A549 treated with AZD2906 at 1 μM for 4 hours (cell line): ENCODE data around the gene FBXL5. TPM values are rescaled to one million over a fixed set of nuclear protein-coding genes. Genes with fewer than 3 reads are reported as not detected.

Experiments
- total RNA-seq: library from RNA; stranded (reverse); fragments of 200-300 nt; extraction: Qiagen RNA extraction; gene quantifications from 5 replicates; pipeline ENCODE4 v1.2.3, GENCODE V29; 2022

Gene FBXL5, protein sequence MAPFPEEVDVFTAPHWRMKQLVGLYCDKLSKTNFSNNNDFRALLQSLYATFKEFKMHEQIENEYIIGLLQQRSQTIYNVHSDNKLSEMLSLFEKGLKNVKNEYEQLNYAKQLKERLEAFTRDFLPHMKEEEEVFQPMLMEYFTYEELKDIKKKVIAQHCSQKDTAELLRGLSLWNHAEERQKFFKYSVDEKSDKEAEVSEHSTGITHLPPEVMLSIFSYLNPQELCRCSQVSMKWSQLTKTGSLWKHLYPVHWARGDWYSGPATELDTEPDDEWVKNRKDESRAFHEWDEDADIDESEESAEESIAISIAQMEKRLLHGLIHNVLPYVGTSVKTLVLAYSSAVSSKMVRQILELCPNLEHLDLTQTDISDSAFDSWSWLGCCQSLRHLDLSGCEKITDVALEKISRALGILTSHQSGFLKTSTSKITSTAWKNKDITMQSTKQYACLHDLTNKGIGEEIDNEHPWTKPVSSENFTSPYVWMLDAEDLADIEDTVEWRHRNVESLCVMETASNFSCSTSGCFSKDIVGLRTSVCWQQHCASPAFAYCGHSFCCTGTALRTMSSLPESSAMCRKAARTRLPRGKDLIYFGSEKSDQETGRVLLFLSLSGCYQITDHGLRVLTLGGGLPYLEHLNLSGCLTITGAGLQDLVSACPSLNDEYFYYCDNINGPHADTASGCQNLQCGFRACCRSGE
- total RNA-seq, result 27.2 to 33.4 TPM (median 28.2 TPM) in 5 replicates

GRCh38 chr4:15655223-15656037, at the start of gene FBXL5:
Gene FBXL5 (minus strand): TSS chr4:15655357. CDS start chr4:15655287, 70 bp downstream.

DNA sequence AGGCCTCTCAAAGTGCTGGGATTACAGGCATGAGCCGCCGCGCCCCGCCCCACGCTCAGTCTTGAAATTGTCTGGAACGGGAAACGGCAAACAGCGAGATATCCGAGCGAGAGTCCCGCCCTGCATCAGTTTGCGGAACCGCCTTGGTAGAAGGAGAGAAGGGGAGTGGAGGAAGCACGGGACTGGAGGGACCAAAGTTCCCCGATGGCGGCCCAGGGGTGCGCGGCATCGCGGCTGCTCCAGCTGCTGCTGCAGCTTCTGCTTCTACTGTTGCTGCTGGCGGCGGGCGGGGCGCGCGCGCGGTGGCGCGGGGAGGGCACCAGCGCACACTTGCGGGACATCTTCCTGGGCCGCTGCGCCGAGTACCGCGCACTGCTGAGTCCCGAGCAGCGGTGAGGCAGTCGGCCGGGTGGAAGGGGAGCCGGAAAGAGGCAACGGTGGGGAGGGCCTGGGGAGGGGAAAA, 47.8 kb upstream of the FBXL5 start, which contains the start of gene BST1:
Gene BST1, plus strand, starts transcription at position 125 of the 463 bp plus-strand sequence. Its CDS starts 80 bp downstream, at position 205.

DNA sequence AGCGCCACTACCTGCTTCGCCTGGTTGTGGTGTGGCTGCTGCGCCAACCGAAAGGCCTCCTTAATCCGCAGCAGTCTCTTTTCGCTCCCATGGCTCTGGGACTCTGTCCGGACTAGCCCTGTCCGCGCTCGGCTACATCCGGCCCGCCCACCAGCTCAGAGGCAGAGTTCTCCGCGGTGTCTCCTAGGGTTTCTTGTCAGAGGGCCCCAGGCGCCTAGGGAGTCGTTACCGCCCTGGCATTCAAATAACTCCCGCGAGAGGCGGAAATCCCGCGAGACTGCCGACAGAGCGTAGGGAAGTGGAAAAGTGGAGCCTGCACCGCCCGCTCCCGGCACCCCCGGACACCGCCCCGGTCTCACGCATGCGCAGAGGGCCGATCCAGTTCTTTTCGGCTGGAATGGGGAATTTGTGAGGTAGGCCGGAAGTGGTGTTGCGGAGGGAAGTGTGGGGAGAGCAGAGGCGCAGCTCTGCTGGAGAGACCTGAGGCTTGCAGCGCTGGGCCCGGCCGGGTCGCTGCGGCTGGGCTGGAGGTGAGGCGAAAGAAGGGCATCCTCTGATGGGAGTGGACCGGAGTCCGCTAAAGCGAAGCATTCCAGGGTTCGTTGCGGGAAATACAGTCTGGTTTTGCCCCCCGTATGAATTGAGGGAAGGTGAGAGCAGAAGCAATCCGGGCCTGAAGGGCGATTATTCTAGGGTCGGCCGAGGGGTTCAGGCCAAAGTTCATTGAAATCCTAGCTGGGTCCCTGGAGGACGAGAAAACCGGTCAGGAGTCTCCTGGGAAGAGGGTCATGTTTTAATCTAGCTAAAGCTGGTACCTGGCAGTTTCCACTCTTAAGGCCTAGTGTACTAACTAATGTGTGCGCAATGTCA, 26.4 kb upstream of the FBXL5 start, which contains the start of gene FAM200B:
Gene FAM200B, plus strand, starts transcription at position 456 of the 870 bp plus-strand sequence. CDS start 5,151 bp downstream, outside the sequence.

Other genes with a start within 250 kb of the FBXL5 start
- gene C1QTNF7, start 227.3 kb downstream of the FBXL5 start, total RNA-seq, result not detected in 5 replicates
- 11.3 to 14.0 TPM (median 12.1 TPM) in 5 replicates for gene CC2D2A, start 185.5 kb downstream of the FBXL5 start, total RNA-seq
- 23.8 to 29.3 TPM (median 25.1 TPM) in 5 replicates for gene FAM200B, start 26.5 kb upstream of the FBXL5 start, total RNA-seq
- 14.2 to 19.0 TPM (median 15.5 TPM) in 5 replicates for gene BST1, start 47.7 kb upstream of the FBXL5 start, total RNA-seq
- gene CD38, start 123.0 kb upstream of the FBXL5 start, total RNA-seq, result 12.4 to 16.6 TPM (median 13.0 TPM) in 5 replicates